Mesothelial cell of epicardium (in vitro differentiated cells): ENCODE results near the gene NCAM2. TPM values are rescaled to one million over a fixed set of nuclear protein-coding genes. Genes with fewer than 3 reads are reported as not detected.

Experiments used
- DNase-seq, 2 experiments: peaks; one replicate each; pipeline ENCODE4 v3.0.0; 2021; ENCODE audit warnings: low spot score in 2 of 2; ENCODE audit not compliant: unreplicated experiment in 2 of 2
- H3K27ac Mint-ChIP-seq: 2 replicates; pipeline ENCODE4 v1.8.0; 2021; ENCODE audit warnings: mixed read lengths
- H3K27me3 Mint-ChIP-seq: 2 replicates; pipeline ENCODE4 v1.8.0; 2021; ENCODE audit warnings: low read depth, mixed read lengths
- H3K36me3 Mint-ChIP-seq: 2 replicates; pipeline ENCODE4 v1.8.0; 2021; ENCODE audit warnings: mixed read lengths
- H3K4me1 Mint-ChIP-seq: 2 replicates; pipeline ENCODE4 v1.8.0; 2021; ENCODE audit warnings: mixed read lengths
- H3K4me3 Mint-ChIP-seq: 2 replicates; pipeline ENCODE4 v1.8.0; 2021; ENCODE audit warnings: mild to moderate bottlenecking, moderate library complexity, mixed read lengths
- H3K9me3 Mint-ChIP-seq: 2 replicates; pipeline ENCODE4 v1.8.0; 2021; ENCODE audit warnings: mixed read lengths
- total RNA-seq: library from RNA; stranded (reverse); gene quantifications from 3 replicates; pipeline ENCODE4 v1.2.1, GENCODE V29; 2021
- TF ChIP-seq, protein P1 (sequence below): fragments of 200-600 bp; sonication (generic); IDR thresholded peaks from one replicate; pipeline ENCODE4 v1.5.0; 2021; ENCODE audit warnings: antibody characterized with exemption; ENCODE audit not compliant: unreplicated experiment

NCAM2 gene
- total RNA-seq, 1 donor from 2014 or later = 34.0 TPM

DNA sequence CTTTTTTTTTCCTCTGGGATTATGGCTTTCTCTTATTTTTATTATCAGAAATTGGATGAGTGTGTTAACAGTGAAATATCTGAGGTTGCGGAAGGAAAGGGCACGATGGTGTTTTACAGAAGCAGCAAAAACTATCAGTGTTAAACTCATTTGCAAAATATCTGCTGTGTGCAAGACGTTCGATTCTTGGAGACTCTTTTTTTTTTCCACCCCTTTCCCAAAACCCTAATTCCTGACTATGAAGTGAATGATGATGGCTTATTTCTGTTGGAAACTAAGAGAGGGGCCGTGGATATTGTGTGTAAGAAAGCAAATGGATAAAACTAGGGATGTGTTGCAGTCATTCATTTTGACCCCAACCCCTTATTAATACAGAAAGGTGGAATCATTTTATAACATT, 677 bp downstream of the NCAM2 start:
- H3K4me3 Mint-ChIP-seq = peak overlapping the region; percentile 82
- H3K4me1 Mint-ChIP-seq = peaks cover 39% of the 10 kb centered on the region
- H3K27ac Mint-ChIP-seq = peak overlapping the region; percentile 55
- DNase-seq = no peak
- no peaks in the 10 kb centered on the region for H3K36me3 Mint-ChIP-seq
- H3K9me3 Mint-ChIP-seq = no peaks in the 10 kb centered on the region
- TF ChIP-seq, protein P1, sequence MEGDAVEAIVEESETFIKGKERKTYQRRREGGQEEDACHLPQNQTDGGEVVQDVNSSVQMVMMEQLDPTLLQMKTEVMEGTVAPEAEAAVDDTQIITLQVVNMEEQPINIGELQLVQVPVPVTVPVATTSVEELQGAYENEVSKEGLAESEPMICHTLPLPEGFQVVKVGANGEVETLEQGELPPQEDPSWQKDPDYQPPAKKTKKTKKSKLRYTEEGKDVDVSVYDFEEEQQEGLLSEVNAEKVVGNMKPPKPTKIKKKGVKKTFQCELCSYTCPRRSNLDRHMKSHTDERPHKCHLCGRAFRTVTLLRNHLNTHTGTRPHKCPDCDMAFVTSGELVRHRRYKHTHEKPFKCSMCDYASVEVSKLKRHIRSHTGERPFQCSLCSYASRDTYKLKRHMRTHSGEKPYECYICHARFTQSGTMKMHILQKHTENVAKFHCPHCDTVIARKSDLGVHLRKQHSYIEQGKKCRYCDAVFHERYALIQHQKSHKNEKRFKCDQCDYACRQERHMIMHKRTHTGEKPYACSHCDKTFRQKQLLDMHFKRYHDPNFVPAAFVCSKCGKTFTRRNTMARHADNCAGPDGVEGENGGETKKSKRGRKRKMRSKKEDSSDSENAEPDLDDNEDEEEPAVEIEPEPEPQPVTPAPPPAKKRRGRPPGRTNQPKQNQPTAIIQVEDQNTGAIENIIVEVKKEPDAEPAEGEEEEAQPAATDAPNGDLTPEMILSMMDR = no peak
- H3K27me3 Mint-ChIP-seq = peaks cover 29% of the 10 kb centered on the region

DNA sequence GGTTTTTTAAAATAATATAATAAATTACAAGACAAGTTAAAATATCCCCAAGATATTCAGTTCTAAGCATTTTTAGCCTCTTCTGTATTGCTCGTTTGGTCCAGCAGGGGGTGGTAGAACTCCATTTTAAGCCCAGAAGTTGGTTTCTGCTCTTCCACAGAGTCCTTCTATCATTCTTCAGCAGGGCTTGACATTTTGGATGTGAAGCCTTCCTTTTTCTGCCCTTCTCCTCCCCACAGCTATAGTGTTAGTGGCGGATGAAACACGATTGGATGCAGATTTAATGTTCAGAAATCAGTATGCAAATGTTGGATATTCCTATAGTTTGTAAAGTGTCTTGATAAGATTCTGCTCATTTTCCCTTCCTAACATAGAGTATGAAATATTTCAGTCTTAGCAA, 1.4 kb downstream of the NCAM2 start:
- peaks cover 39% of the 10 kb centered on the region for H3K4me1 Mint-ChIP-seq

DNA sequence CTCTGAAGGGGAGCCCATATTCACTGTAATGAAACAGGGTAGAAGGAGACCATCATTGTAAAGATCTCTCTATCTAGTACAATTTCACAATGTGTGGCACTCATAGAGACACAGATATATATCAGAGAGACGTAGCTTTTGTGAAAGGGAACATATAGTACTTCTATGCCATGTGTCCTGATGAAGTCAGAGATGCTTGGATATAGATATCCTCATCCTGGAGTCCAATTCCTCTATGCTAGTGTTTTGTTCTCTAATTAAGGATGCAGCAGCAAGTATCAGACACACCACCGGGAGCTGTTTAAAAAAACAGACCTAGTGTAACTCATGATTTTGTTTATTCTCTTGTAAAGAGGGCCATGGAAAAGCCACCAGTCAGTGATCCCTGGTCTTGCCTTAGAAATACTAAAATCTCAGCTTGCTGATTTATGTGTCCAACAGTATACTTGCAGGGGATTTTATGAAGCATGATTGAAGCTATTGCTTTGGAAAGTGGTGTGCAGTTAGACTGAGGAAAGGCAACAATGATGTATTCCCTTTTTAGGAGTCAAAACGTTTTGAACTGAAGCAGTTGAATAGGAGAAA, 2.5 kb downstream of the NCAM2 start:
- no peaks in the 10 kb centered on the region for H3K9me3 Mint-ChIP-seq
- H3K36me3 Mint-ChIP-seq = no peaks in the 10 kb centered on the region
- DNase-seq = no peak
- TF ChIP-seq, protein P1 = no peak
- peak overlapping the region; percentile 3 for H3K4me3 Mint-ChIP-seq
- no peak overlapping the region for H3K27ac Mint-ChIP-seq
- peaks cover 22% of the 10 kb centered on the region for H3K27me3 Mint-ChIP-seq
- H3K4me1 Mint-ChIP-seq = peaks cover 39% of the 10 kb centered on the region

More for the DNA sequence above, 1.4 kb downstream of the NCAM2 start:
- no peaks in the 10 kb centered on the region for H3K36me3 Mint-ChIP-seq
- H3K27ac Mint-ChIP-seq = no peak overlapping the region
- H3K27me3 Mint-ChIP-seq = peaks cover 26% of the 10 kb centered on the region
- peak overlapping the region; percentile 61 for H3K4me3 Mint-ChIP-seq
- H3K9me3 Mint-ChIP-seq = no peaks in the 10 kb centered on the region
- TF ChIP-seq, protein P1 = peak; percentile 73
- DNase-seq = peak in 1 of 2 experiments; percentile 55

DNA sequence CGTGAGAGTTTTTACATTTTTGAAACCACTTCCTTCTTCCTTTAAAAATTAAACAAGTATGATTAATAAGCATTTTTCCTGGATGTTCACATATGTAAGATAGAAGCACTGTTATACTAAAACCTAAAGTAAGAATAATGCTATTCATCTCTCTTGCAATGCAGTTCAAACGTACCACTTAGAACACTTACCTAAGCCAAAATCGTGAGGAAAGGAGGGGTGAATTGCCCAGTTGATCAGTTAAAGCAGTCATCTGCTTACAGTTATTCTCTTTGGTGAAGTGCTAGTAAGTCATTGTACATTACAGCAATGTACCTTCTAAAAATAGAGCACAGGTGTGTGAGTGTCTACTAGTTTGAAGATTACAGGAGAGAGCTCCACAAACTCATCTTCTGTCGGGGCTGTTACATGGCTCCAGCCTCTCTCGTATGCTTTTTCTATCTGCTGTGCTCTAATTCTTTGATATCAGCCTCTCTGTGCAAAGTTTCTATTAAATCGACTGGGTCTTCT, 3.4 kb downstream of the NCAM2 start:
- no peak overlapping the region for H3K27ac Mint-ChIP-seq
- peaks cover 17% of the 10 kb centered on the region for H3K27me3 Mint-ChIP-seq
- peaks cover 45% of the 10 kb centered on the region for H3K4me1 Mint-ChIP-seq
- TF ChIP-seq, protein P1 = no peak
- H3K4me3 Mint-ChIP-seq = no peak overlapping the region
- no peaks in the 10 kb centered on the region for H3K9me3 Mint-ChIP-seq
- H3K36me3 Mint-ChIP-seq = no peaks in the 10 kb centered on the region
- DNase-seq = no peak

DNA sequence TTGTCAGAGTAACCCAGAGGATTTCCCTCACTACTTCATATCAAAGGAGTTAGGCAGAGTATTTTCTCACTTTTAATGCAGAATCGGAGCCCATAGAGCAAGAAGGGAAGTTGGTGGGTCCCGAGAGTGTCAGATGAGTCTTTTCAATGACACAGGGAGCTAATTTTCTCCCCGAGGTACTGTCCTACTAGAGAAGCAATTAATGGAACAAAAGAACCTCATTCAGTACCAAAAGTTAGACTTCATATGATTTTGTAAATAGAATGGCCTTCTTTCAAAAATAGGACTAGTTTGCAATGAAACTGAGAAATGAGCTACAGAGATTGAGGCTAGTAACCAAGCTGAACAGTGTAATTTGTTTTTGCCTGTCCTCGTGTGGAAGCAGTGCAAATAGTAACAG, 3.9 kb downstream of the NCAM2 start:
- peaks cover 47% of the 10 kb centered on the region for H3K4me1 Mint-ChIP-seq
- no peak overlapping the region for H3K4me3 Mint-ChIP-seq
- H3K9me3 Mint-ChIP-seq = no peaks in the 10 kb centered on the region
- peaks cover 12% of the 10 kb centered on the region for H3K27me3 Mint-ChIP-seq
- no peak for DNase-seq
- no peak overlapping the region for H3K27ac Mint-ChIP-seq
- TF ChIP-seq, protein P1 = no peak
- no peaks in the 10 kb centered on the region for H3K36me3 Mint-ChIP-seq
